Measurements from ENCODE around the gene FKBP5. TPM values are rescaled to one million over a fixed set of nuclear protein-coding genes. Genes with fewer than 3 reads are reported as not detected.
"Not testable (repeated sequence)": the region's sequence is repeated elsewhere in the genome, so short reads cannot be mapped to it uniquely, and the experiment has no call there.

Gene FKBP5
- total RNA-seq, 1 donor from 2014 or later = 22.5 TPM

- DNase-seq (ENCODE audit: extremely low read depth, low read depth, low spot score) = no peak
Measured at GRCh38 chr6:35691027-35691824, 2.5 kb upstream of the FKBP5 start.

- no peak for DNase-seq (ENCODE audit: extremely low read depth, low read depth, low spot score)
Measured at GRCh38 chr6:35690484-35690883, 1.8 kb upstream of the FKBP5 start.

GRCh38 chr6:35690006-35690405 is 1.3 kb upstream of the FKBP5 start:
- not testable (repeated sequence) for DNase-seq (ENCODE audit: extremely low read depth, low read depth, low spot score)

GRCh38 chr6:35687658-35688604 is 784 bp downstream of the FKBP5 start:
- DNase-seq (ENCODE audit: extremely low read depth, low read depth, low spot score) = no peak

- DNase-seq (ENCODE audit: extremely low read depth, low read depth, low spot score) = no peak
Measured at GRCh38 chr6:35686873-35687555, 1.7 kb downstream of the FKBP5 start.

- DNase-seq (ENCODE audit: extremely low read depth, low read depth, low spot score) = no peak
Measured at GRCh38 chr6:35686436-35686835, 2.3 kb downstream of the FKBP5 start.

- DNase-seq (ENCODE audit: extremely low read depth, low read depth, low spot score) = no peak
Measured at GRCh38 chr6:35683267-35683666, 5.4 kb downstream of the FKBP5 start.

- DNase-seq (ENCODE audit: extremely low read depth, low read depth, low spot score) = no peak
Measured at GRCh38 chr6:35681298-35681697, 7.4 kb downstream of the FKBP5 start.

GRCh38 chr6:35679399-35679798 is 9.3 kb downstream of the FKBP5 start:
- DNase-seq (ENCODE audit: extremely low read depth, low read depth, low spot score) = no peak

- no peak for DNase-seq (ENCODE audit: extremely low read depth, low read depth, low spot score)
Measured at GRCh38 chr6:35678814-35679213, 9.9 kb downstream of the FKBP5 start.

- no peak for DNase-seq (ENCODE audit: extremely low read depth, low read depth, low spot score)
Measured at GRCh38 chr6:35678021-35678654, 10.6 kb downstream of the FKBP5 start.

- DNase-seq (ENCODE audit: extremely low read depth, low read depth, low spot score) = no peak
Measured at GRCh38 chr6:35677456-35677855, 11.3 kb downstream of the FKBP5 start.

GRCh38 chr6:35675871-35676459 is 12.8 kb downstream of the FKBP5 start:
- DNase-seq (ENCODE audit: extremely low read depth, low read depth, low spot score) = no peak

GRCh38 chr6:35674594-35674993 is 14.1 kb downstream of the FKBP5 start:
- no peak for DNase-seq (ENCODE audit: extremely low read depth, low read depth, low spot score)

- DNase-seq (ENCODE audit: extremely low read depth, low read depth, low spot score) = no peak
Measured at GRCh38 chr6:35673755-35674154, 15.0 kb downstream of the FKBP5 start.

- not testable (repeated sequence) for DNase-seq (ENCODE audit: extremely low read depth, low read depth, low spot score)
Measured at GRCh38 chr6:35673284-35673666, 15.4 kb downstream of the FKBP5 start.

- DNase-seq (ENCODE audit: extremely low read depth, low read depth, low spot score) = not testable (repeated sequence)
Measured at GRCh38 chr6:35670453-35670852, 18.3 kb downstream of the FKBP5 start.

- DNase-seq (ENCODE audit: extremely low read depth, low read depth, low spot score) = peak; percentile 85
Measured at GRCh38 chr6:35669451-35670045, 19.2 kb downstream of the FKBP5 start.

GRCh38 chr6:35668744-35669450 is 19.8 kb downstream of the FKBP5 start:
- no peak for DNase-seq (ENCODE audit: extremely low read depth, low read depth, low spot score)
